K562 (cell line): ENCODE results near the gene KCNMB4. TPM values are rescaled to one million over a fixed set of nuclear protein-coding genes. Genes with fewer than 3 reads are reported as not detected.

Experiments
- CBX2 ChIP-seq: fragments of 200-600 bp; sonication (generic); IDR thresholded peaks from one replicate; pipeline ENCODE4 v1.6.1; 2012; ENCODE audit warnings: mild to moderate bottlenecking, low read length, inconsistent platforms; ENCODE audit not compliant: insufficient read depth, poor library complexity, severe bottlenecking
- CEBPB ChIP-seq: fragments of 450-650 bp; IDR thresholded peaks from 2 replicates; pipeline ENCODE4 v1.6.1; 2016; ENCODE audit warnings: missing genetic modification characterization, missing compliant biosample characterization
- MAZ ChIP-seq, 2 experiments: fragments of 450-650 bp in 1 of 2; sonication (generic) in 1 of 2; formaldehyde crosslinking; IDR thresholded peaks in 1 of 2; conservative IDR thresholded peaks in 1 of 2; 2 replicates each; pipeline versions ENCODE4 v1.4.0 to v1.5.0; 2020; ENCODE audit warnings: mild to moderate bottlenecking in 1 of 2, missing genetic modification reagents in 1 of 2
- SAFB2 ChIP-seq: fragments of 200-400 bp; formaldehyde crosslinking; IDR thresholded peaks from 2 replicates; pipeline ENCODE4 v1.6.1; 2018; ENCODE audit warnings: borderline replicate concordance, low read length, low read depth, moderate library complexity; ENCODE audit not compliant: severe bottlenecking
- TEAD2 ChIP-seq: fragments of 450-650 bp; IDR thresholded peaks from 2 replicates; pipeline ENCODE4 v1.6.1; 2016; ENCODE audit warnings: missing genetic modification characterization, control low read depth, missing compliant biosample characterization
- ZNF311 ChIP-seq: fragments of 250-450 bp; sonication (Bioruptor Pico); IDR thresholded peaks from 2 replicates; pipeline ENCODE4 v1.4.0; 2020; ENCODE audit warnings: mild to moderate bottlenecking, moderate library complexity
- polyA plus RNA-seq, 8 experiments: library from polyadenylated mRNA; depleted of rRNA in 4 of 8; stranded (reverse) in 5 of 8; unstranded in 3 of 8; fragments of >200 nt; fragmentation: Nextera tagmentation in 2 of 8; fragmentation: Illumina TruSeq in 1 of 8; extraction: Ambion mirVana in 2 of 8; extraction: Trizol in 1 of 8; gene quantifications; 2 replicates each; pipeline versions ENCODE4 v1.2.1 to v1.2.3, GENCODE V29; 2011 to 2014; ENCODE audit warnings: inconsistent platforms in 1 of 8, missing spikeins in 1 of 8
- total RNA-seq, 7 experiments: library from RNA; depleted of rRNA in 6 of 7; stranded (reverse); fragments of >200 nt in 6 of 7; fragmentation: Illumina TruSeq in 2 of 7; extraction: Trizol in 2 of 7; gene quantifications; 2 replicates each; pipeline versions ENCODE4 v1.2.1 to v1.2.3, GENCODE V29; 2011 to 2021; ENCODE audit warnings: low replicate concordance in 1 of 7
- TF ChIP-seq, protein P1 (sequence below): IDR thresholded peaks from 3 replicates; pipeline ENCODE4 v1.6.1; 2011; ENCODE audit warnings: borderline replicate concordance, mild to moderate bottlenecking; ENCODE audit not compliant: insufficient read length, insufficient read depth
- TF ChIP-seq, protein P2 (sequence below): fragments of 250-450 bp; sonication (Bioruptor Pico); IDR thresholded peaks from 2 replicates; pipeline ENCODE4 v1.5.0; 2022; ENCODE audit warnings: mild to moderate bottlenecking
- TF ChIP-seq, protein P3 (sequence below): fragments of 450-650 bp; IDR thresholded peaks from 2 replicates; pipeline ENCODE4 v1.6.1; 2016; ENCODE audit warnings: antibody characterized with exemption
- TF ChIP-seq, protein P4 (sequence below): fragments of 450-650 bp; IDR thresholded peaks from 2 replicates; pipeline ENCODE4 v1.6.1; 2016; ENCODE audit warnings: mild to moderate bottlenecking

KCNMB4 gene
- total and polyA plus RNA-seq, 9 of the 15 experiments (the other 6 are each of a cell fraction or from before 2014, with no cell fraction given), result 0.01 to 0.14 (median 0.06) TPM; not detected in 1

DNA sequence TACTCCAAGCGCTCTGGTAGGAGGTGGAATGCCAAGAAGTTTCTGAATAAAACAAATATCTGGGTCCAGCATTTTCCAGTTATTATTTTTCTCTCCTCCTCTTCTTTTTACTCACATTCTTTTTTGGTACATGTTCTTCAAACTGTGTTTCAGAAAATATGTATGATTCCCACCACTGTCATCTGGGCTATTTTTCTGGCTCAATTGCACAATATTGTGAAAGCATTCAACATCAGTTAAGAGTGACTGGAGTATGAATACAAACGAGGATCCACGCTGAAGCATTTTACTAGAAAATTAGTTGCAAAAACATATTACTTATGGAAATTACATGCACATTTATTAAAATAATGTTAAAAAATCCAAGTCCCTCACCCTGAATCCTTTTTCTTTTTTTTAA, 61.5 kb downstream of the KCNMB4 start (continued):
- TF ChIP-seq, protein P1, sequence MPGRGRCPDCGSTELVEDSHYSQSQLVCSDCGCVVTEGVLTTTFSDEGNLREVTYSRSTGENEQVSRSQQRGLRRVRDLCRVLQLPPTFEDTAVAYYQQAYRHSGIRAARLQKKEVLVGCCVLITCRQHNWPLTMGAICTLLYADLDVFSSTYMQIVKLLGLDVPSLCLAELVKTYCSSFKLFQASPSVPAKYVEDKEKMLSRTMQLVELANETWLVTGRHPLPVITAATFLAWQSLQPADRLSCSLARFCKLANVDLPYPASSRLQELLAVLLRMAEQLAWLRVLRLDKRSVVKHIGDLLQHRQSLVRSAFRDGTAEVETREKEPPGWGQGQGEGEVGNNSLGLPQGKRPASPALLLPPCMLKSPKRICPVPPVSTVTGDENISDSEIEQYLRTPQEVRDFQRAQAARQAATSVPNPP, result no peak
- TF ChIP-seq, protein P2, sequence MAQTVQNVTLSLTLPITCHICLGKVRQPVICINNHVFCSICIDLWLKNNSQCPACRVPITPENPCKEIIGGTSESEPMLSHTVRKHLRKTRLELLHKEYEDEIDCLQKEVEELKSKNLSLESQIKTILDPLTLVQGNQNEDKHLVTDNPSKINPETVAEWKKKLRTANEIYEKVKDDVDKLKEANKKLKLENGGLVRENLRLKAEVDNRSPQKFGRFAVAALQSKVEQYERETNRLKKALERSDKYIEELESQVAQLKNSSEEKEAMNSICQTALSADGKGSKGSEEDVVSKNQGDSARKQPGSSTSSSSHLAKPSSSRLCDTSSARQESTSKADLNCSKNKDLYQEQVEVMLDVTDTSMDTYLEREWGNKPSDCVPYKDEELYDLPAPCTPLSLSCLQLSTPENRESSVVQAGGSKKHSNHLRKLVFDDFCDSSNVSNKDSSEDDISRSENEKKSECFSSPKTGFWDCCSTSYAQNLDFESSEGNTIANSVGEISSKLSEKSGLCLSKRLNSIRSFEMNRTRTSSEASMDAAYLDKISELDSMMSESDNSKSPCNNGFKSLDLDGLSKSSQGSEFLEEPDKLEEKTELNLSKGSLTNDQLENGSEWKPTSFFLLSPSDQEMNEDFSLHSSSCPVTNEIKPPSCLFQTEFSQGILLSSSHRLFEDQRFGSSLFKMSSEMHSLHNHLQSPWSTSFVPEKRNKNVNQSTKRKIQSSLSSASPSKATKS, result no peak
- TF ChIP-seq SAFB2 (no peak), ZNF311 (CRISPR knock-in tag) (no peak), TEAD2 (tag) (no peak), MAZ (CRISPR knock-in tag; conservative IDR thresholded peaks at IDR 0.05 in 1 of 2, IDR thresholded peaks at IDR 0.05 in 1 of 2) (no peak), CEBPB (peak; percentile 74), CBX2 (no peak)
- TF ChIP-seq, protein P3, sequence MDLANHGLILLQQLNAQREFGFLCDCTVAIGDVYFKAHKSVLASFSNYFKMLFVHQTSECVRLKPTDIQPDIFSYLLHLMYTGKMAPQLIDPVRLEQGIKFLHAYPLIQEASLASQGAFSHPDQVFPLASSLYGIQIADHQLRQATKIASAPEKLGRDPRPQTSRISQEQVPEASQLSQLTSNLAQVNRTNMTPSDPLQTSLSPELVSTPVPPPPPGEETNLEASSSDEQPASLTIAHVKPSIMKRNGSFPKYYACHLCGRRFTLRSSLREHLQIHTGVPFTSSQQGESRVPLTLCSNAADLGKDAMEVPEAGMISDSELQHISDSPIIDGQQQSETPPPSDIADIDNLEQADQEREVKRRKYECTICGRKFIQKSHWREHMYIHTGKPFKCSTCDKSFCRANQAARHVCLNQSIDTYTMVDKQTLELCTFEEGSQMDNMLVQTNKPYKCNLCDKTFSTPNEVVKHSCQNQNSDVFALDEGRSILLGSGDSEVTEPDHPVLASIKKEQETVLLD, result no peak
- TF ChIP-seq, protein P4, sequence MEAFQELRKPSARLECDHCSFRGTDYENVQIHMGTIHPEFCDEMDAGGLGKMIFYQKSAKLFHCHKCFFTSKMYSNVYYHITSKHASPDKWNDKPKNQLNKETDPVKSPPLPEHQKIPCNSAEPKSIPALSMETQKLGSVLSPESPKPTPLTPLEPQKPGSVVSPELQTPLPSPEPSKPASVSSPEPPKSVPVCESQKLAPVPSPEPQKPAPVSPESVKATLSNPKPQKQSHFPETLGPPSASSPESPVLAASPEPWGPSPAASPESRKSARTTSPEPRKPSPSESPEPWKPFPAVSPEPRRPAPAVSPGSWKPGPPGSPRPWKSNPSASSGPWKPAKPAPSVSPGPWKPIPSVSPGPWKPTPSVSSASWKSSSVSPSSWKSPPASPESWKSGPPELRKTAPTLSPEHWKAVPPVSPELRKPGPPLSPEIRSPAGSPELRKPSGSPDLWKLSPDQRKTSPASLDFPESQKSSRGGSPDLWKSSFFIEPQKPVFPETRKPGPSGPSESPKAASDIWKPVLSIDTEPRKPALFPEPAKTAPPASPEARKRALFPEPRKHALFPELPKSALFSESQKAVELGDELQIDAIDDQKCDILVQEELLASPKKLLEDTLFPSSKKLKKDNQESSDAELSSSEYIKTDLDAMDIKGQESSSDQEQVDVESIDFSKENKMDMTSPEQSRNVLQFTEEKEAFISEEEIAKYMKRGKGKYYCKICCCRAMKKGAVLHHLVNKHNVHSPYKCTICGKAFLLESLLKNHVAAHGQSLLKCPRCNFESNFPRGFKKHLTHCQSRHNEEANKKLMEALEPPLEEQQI, result no peak
